GM10266 (cell line): ENCODE results near the gene DIAPH2.

Experiments used
- DNase-seq: peaks from one replicate; pipeline ENCODE4 v3.0.0; 2012; ENCODE audit errors: extremely low spot score
- CTCF ChIP-seq: IDR thresholded peaks from 2 replicates; pipeline ENCODE4 v1.5.1; 2012; ENCODE audit warnings: mild to moderate bottlenecking, low read depth; ENCODE audit not compliant: control insufficient read depth, insufficient read depth; ENCODE audit errors: missing control alignments

DIAPH2 gene

GRCh38 chrX:97267396-97268181, 582.9 kb downstream of the DIAPH2 start:
- DNase-seq, result no peak

GRCh38 chrX:97268182-97268680, 583.6 kb downstream of the DIAPH2 start:
- no peak for TF ChIP-seq CTCF

More at GRCh38 chrX:97267396-97268181, 582.9 kb downstream of the DIAPH2 start:
- no peak for TF ChIP-seq CTCF

GRCh38 chrX:97284531-97284930, 599.9 kb downstream of the DIAPH2 start:
- TF ChIP-seq CTCF, result no peak

More at GRCh38 chrX:97268182-97268680, 583.6 kb downstream of the DIAPH2 start:
- DNase-seq, result no peak

GRCh38 chrX:97290199-97290598, 605.6 kb downstream of the DIAPH2 start:
- no peak for DNase-seq
- no peak for TF ChIP-seq CTCF

More at GRCh38 chrX:97284531-97284930, 599.9 kb downstream of the DIAPH2 start:
- no peak for DNase-seq

GRCh38 chrX:97294041-97294440, 609.4 kb downstream of the DIAPH2 start:
- no peak for TF ChIP-seq CTCF
- DNase-seq, result no peak

- TF ChIP-seq CTCF, result no peak
- no peak for DNase-seq
Measured at GRCh38 chrX:97295954-97296353, 611.3 kb downstream of the DIAPH2 start.
